HPDE6-E6E7 (cell line): ENCODE data around the gene CEP126.
A peak's percentile ranks its signal among the peaks of the same experiment; 100 is the strongest.

Source experiments
- DNase-seq: peaks from one replicate; pipeline ENCODE4 v3.0.0; 2011; ENCODE audit warnings: missing footprints; ENCODE audit errors: extremely low spot score

The CEP126 gene

GRCh38 chr11:101914738-101915426 lies at the start of gene CEP126:
Gene CEP126, plus strand, starts transcription at chr11:101915010. Its CDS starts 275 bp downstream, at chr11:101915285.
- peak; percentile 87 for DNase-seq

DNA sequence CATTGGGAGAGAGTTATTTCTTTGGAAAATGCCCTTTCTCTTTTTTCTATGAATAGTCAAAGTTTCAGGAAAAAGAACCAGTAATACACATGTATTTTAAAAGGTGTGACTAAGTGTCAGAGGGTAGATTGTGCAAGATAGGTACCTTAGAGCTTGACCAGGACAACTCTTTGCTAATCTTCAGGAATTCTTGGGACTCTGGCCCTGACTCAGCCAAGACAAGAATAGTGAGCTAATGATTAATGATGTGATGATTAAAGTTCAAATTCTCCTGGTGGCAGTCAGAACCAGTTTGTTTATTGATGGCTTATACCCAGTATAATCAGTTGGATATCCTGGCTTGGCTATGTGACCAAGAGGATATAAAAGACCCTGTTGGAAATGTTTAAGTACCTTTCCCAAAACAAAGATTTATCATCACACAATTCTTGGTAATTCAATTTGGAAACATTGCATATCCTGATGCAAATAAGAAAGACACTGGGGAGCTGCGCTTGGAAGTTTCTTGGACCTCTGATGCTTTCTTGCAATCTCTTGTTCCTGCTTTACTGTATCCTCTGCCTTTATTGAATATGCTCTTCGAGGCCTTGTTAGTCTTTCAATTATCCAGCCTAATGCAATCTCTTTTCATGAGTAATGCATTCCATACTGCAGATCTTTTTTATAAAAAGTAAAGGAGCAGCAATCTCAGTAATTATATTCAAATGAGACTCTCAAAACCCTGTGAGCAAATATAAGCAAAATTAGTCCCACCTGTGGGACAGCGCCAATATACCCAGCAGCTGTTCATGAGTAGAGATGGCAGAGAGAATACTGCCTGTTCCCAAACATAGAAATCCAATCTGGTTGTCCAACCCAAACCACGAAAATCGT lies 48.0 kb upstream of the CEP126 start:
- DNase-seq: peak; percentile 62

DNA sequence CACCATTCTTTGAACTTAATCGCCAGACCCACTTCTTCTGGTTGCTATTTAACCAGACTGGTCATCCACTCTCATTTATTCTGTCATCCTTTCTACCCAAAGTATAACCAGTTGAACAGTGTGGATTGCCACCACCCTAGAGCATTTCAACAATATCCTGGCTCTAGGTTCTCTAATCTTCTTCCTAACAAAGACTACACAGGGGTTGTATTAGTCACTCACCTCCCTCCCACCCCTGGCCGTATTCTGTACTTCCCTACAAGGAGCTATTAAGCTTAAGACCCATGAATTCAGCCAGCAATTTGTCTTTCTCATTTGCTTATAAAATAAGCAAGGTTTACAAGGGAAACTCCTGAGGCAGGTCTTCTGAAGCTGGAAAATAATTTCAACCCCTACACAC lies 46.9 kb upstream of the CEP126 start:
- DNase-seq: no peak

DNA sequence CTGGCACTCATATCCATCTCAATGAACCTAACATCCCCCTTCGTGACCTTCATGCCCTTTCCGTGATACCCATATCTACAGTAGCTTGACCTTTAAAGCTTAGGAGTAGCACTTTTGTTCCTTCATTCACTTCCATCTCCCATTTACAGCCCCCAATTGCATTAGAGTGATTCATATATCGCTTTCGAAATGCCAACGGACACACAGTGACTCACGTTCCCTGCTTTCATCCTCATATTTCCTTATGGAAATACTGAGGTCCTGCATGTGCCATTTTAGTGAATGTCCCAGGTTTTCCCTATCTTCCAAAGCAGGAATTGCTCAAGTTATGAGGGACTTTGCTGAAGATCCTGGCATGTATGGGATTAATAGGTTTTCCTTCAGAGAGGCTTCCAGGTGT lies 44.3 kb upstream of the CEP126 start:
- peak; percentile 54 for DNase-seq

GRCh38 chr11:101872171-101872882 lies 42.5 kb upstream of the CEP126 start:
- no peak for DNase-seq

GRCh38 chr11:101880222-101880621 lies 34.6 kb upstream of the CEP126 start:
- peak; percentile 34 for DNase-seq

DNA sequence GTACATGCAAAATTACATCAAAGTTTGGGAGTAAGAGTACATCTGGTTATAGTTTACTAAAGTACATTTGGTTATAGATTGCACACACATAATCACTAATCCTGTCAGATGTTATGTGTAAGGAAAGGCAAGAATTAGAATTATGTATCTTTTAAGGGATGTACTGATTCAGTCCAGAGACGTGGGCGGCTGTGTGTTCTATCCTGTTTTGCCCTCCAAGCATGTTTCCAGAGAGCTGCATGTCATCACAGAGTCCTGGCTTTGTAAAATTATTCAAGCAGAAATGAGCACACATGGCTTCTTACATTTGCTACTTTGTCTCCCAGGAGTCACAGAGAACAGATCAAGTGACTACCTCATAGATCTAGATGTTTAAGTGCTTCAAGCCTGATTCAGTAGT lies 33.2 kb upstream of the CEP126 start:
- DNase-seq: no peak

- no peak for DNase-seq
Measured at GRCh38 chr11:101885631-101886030, 29.2 kb upstream of the CEP126 start.

DNA sequence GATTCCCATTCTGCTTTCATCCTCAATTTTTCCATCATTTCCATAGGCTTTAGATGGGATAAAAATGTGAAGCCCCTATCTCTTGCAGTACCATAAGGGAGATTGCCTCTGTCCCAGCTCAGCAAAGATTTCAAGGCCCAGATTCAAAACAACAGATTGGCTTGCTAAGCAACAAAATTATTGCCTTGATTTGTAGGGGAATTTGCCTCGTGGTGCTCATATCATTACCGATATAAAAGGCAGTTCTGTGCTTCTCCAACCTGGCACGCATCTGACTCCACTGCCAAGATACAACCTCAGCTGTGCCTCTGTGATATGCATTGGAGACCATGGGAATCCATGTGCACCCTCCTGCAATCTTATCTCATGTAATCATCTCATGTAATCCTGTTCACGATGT lies 25.0 kb upstream of the CEP126 start:
- no peak for DNase-seq

DNA sequence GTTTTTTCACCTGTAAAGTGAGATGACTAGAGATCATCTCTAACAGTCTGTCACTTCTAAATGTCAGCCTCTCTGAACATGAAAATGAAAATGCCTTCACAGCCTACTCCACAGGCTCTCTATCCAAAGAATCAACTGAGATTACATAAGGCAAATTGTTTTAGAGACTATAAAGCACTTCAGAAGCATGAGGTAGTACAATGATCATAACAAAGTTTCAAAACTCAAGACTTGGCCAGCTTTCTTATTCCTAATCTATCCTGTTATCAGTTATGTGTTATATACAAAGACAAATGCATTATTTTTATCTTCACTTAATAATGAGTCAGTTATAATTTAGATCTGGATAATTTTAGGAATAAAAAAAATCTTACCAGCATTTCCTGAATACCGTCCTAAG lies 20.3 kb upstream of the CEP126 start:
- DNase-seq: no peak

GRCh38 chr11:101907815-101908214 lies 7.0 kb upstream of the CEP126 start:
- DNase-seq: no peak

GRCh38 chr11:101909087-101909486 lies 5.7 kb upstream of the CEP126 start:
- DNase-seq: no peak

GRCh38 chr11:101912823-101913284 lies 2.0 kb upstream of the CEP126 start:
- DNase-seq: no peak

DNA sequence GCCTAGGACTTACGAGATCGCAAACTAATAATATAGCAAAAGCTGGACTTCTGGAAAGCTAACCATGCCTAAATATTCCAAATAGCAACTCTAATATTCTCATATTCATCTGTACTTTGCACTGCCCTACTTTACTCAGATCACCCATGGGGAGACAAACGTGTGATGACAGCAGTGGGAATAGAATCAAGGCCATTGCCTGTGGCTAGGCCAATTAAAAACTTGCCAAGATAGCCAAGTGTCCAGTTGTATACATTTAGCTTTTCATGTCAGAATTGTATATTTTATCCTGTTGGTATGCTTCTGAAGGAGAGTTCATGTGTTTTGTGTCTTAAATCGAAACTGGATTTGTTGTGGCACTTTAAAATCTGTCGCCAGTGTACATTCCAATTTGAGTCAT lies 1.2 kb upstream of the CEP126 start:
- DNase-seq: no peak

- no peak for DNase-seq
Measured at GRCh38 chr11:101914341-101914737, 471 bp upstream of the CEP126 start.

- no peak for DNase-seq
Measured at GRCh38 chr11:101915791-101916291, 1.0 kb downstream of the CEP126 start.

DNA sequence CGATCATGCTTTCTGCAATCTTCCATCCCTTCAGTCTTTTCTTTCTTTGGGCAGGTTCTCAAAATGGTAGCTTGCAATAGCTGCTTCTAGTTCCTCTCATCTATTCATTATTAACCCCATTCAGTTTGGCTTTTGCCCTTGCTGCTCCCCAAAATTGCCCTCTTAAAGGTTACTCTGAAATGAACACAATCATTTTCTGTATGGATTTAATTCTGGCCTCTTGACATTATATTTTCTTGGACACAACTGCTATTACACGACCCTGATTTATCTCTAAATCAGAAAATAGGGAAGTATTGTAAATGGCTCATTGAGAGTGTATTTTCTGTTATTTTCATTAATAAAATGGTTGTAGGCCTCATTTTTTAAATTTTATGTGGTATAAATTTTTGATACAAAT lies 1.6 kb downstream of the CEP126 start, which contains the start of gene ANGPTL5:
TSS of gene ANGPTL5 (minus strand) at position 101 of the 400 bp plus-strand sequence. CDS start 8,613 bp downstream, outside the sequence.
- DNase-seq: no peak

- no peak for DNase-seq
Measured at GRCh38 chr11:101917226-101917625, 2.4 kb downstream of the CEP126 start.

GRCh38 chr11:101920992-101921391 lies 6.2 kb downstream of the CEP126 start:
- DNase-seq: no peak

GRCh38 chr11:101923554-101923953 lies 8.7 kb downstream of the CEP126 start:
- DNase-seq: no peak

- no peak for DNase-seq
Measured at GRCh38 chr11:101929294-101929915, 14.6 kb downstream of the CEP126 start.

DNA sequence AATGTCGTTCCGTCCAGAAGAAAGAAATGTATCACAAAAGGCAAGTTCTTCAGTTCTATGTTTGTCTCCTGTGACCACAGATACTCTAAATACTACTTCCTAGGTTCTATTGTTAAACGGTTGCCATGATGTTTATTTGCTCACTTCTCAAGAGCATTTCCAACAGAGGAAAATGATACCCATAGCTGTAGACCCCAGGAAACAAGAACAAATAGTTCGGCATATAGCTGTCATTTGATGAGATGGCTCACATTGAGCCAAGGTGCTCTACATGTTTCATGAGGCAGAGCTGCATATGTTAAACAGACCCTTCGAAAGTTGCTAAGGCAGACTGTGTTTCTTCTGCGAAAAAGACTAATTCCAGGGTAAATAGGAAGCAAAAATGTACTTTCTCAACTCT lies 16.9 kb downstream of the CEP126 start:
- no peak for DNase-seq
